HG02798 (cell line): ENCODE data around the gene FAM114A1.

Source experiments
- ATAC-seq: cut with Tn5 transposase; IDR thresholded peaks from one replicate; pipeline ENCODE4 v1.9.1; 2021; ENCODE audit warnings: mild to moderate bottlenecking; ENCODE audit not compliant: unreplicated experiment, poor library complexity

FAM114A1 gene

GRCh38 chr4:38867478-38868058 lies at the start of gene FAM114A1:
Gene FAM114A1, plus strand, starts transcription at chr4:38867806. Its CDS starts 10,273 bp downstream, at chr4:38878079.
- ATAC-seq: peak; percentile 91

DNA sequence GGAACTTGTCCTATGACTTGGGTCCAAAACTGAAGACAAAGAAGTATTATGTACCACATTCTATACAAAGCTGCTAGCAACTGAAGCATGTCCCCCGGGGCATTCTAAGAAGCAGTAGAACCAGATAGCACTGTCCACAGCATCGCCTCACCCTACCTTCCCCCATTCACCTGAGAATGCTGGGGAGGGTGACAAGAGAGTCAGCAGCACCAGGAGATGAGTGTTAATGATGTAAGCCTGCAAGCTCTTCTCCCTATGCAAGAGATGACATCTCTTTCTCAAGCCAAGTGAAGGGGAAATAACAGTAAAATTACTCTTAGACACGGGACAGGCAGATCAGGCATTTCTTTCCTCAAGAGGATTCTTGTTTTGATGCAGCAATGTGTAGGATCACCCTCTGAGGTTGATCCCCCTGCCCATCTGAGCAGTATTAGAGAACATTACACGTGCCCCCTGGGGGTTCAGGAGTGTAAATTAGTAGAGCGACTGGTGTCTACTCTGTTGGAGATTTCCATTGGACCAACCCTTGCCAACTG lies 49.1 kb upstream of the FAM114A1 start:
- peak; percentile 51 for ATAC-seq

DNA sequence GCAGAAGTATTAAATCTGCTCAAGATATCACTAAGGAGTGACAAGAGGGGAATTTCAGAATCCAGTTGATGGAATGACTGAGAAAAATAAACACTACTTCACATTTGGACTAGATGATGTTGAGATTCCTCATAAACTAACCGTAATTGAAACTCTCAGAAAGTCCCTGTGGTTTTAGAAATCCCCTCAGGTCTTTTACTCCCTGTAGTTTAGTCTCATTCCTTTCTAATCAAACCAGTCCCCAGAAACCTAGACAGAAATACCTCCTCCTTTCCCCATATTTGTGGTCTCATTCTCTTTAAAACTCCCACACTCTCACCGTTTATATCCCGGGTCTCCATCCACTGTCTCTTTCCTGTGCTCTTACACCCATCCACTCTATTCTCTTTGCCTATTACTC lies 48.0 kb upstream of the FAM114A1 start:
- ATAC-seq: no peak

DNA sequence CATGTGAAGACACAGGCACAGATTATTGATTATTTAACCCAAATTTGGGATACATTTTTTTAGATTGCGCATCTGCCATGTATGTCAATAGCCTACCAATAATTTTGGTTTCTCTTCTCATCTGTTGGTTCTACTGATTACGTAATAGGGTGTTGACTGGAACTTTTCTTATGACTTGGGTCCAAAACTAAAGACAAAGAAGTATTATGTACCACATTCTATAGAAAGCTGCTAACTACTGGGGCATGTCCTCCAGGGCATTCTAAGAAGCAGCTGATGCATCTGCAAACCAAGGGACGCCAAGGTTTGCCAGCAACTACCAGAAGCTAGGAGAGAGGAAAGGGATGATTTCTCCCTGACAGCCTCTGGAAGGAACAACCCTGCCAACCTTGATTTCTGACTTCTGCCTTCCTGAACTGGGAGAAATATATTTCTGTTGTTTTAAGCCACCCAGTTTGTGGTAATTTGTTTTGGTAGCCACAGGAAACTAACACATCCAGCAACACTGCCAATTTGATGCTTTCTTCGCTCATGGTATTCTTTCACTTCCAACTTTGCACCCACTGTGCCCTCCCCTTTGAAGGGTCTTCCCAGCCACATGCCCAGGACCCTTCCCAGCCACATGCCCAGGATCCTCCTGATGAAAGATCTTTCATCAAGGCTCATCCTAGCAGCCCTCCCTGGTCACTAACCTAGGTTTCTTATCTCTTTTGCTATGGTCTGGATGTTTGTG lies 47.1 kb upstream of the FAM114A1 start:
- ATAC-seq: peak; percentile 61

DNA sequence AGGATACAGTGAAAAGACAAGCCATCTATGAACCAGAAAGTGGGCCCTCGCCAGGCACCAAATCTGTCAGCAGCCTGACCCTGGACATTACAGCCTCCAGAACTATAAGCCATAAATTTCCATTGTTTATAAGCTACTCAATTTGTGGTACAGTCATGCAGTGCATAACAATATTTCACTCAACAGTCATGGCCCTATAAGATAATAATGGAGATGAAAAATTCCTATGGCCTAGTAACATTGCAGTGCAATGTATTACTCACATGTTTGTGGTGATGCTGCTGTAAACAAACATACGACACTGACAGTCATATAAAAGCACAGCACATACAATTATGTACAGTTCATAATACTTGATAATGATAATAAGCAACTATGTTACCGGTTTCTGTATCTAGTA lies 45.9 kb upstream of the FAM114A1 start:
- ATAC-seq: no peak

- no peak for ATAC-seq
These were observed 44.8 kb upstream of the FAM114A1 start for GRCh38 chr4:38822748-38823303.

DNA sequence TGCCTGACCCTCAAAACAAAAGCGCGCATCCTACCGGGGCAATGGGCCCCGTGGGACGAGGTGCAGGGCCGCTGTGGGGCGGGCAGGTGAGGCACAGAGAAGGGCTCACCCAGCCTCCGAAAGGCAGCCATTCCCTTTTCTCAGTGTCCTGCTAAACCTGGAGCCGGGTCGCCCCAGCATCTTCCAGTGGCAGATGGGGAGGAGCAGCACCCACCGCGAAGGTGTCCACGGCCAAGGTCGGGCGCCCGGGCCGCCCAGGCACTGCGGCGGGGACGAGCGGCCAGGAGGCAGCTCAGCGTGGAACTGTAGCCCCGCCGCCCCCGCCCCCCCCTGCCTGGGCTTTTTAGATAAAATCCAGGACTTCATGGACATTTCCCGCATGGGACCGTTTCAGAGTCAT lies 43.8 kb upstream of the FAM114A1 start:
- ATAC-seq: no peak

DNA sequence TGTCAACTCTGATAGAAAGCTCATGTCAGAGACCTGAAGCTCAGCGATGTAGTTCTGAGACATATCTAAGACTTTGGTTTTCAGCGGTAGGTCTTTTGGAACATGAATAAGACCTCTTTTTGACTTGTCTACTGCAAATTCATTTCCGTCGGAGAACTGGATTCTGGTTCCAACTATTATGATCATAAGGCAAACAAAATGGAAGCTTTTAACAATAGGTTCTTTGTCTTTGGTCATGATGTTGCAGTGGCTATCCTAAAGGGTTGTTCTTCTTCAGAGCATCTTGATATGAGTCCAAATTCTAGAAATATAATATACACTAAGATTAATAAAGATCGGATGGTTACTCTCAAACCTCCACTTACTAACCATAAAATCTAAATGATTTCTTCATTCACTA lies 38.4 kb upstream of the FAM114A1 start:
- no peak for ATAC-seq

DNA sequence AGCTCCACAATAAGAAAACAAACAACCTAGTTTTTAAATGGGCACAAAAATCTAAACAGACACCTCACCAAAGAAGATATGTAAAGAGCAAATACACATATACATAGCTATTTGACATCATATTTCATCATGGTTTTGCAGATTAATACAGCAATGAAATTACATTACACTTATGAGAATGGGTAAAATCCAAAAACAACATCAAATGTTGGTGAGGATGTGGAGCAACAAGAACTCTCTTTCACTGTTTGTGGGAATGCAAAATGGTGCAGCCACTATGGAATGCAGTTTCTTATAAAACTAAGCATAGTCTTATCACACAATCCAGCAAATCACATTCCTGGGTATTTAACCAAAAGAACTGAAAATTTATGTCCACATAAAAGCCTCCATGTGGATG lies 36.0 kb upstream of the FAM114A1 start:
- no peak for ATAC-seq

DNA sequence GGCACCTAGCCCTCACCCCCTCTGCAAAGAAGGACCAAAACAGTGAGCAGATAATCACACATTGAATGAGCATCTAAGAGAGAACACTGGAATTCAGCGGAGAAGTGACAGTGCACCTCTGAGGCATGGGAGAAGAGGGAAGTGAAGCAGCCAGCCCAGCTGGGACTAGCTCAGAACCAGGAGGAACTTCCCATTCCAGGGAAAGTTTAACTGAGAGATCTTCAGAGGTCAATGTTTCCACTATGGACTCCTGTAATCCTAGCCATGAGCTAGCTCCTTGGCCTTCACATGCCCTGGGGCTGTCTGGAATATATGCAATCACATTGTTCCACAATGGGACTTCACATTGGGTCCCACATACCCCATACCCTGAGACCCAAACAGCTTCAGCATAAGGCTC lies 35.4 kb upstream of the FAM114A1 start:
- ATAC-seq: no peak

- ATAC-seq: no peak
These were observed 34.7 kb upstream of the FAM114A1 start for GRCh38 chr4:38832624-38833528.

DNA sequence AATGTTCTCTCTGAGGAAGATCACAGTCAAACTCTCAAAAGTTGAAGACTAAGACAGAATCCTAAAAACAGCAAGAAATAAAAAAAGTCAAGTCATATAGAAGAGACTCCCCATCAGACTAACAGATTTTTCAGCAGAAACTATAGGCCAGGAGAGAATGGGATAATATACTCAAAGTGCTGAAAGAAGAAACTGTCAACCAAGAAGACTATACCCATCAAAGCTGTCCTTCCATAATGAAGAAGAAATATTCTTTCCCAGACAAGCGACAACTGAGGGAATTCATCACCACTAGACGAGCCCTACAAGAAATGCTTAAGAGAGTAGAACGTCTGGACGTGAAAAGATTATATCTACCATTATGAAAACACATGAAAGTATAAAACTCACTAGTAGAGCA lies 33.0 kb upstream of the FAM114A1 start:
- ATAC-seq: no peak

DNA sequence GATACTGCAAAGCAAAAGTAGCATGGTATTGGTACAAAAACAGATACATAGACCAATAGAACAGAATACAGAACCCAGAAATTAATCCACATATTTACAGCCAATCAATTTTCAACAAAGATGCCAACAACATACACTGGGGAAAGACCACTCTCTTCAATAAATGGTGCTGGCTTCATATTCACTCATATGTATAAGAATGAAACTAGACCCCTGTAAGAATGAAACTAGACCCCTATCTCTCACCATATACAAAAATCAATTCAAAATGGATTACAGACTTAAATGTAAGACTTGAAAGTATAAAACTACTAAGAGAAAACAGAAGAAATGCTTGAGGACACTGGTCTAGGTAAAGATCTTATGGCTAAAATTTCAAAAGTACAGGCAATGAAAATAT lies 30.3 kb upstream of the FAM114A1 start:
- no peak for ATAC-seq

- no peak for ATAC-seq
These were observed 29.8 kb upstream of the FAM114A1 start for GRCh38 chr4:38837849-38838248.

- no peak for ATAC-seq
These were observed 24.6 kb upstream of the FAM114A1 start for GRCh38 chr4:38842994-38843393.

- ATAC-seq: no peak
These were observed 21.6 kb upstream of the FAM114A1 start for GRCh38 chr4:38846015-38846414.

DNA sequence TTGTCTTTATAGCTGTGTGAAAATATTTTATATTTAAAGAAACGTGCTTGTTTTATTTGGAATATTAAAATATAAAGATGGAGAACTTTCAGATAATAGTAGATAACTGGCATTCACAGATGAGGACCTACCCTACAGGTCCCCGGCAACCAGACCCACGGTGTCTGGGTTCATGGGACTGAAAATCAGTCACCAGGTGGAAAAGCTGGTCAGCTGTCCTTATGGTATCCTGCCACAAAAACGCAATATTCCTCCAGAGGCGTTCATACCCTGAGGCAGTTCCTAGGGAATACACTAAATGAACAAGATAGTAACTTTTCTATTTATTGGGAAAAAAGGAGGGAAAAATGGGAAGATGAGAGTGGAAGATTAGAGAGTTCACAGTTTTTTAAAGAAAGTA lies 12.1 kb upstream of the FAM114A1 start:
- ATAC-seq: no peak

DNA sequence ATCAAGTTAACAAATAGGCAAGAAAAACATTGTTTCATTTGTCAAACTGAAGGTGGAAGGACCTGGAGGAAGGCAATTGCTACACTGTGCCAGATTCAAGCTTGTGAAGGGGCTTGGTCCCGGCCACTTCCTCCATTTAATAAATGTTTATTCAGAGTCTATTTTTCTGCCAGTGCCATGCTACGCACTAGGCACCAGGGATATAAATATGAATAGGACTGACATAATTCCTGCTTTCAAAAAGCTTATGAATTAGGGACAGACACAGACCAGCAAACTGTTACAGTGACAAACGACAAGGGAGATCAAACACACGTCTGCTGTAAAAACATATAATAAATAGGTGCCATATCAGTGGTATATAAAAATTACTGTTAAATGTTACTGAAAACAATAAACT lies 11.6 kb upstream of the FAM114A1 start:
- no peak for ATAC-seq

- peak; percentile 63 for ATAC-seq
These were observed 10.9 kb upstream of the FAM114A1 start, which contains the start of gene TLR6 for GRCh38 chr4:38856524-38857337. Gene TLR6, minus strand, starts transcription at chr4:38856817. Its CDS starts 27,344 bp downstream, at chr4:38829473.
